K562 (cell line): ENCODE results near the gene TSHR. TPM values are rescaled to one million over a fixed set of nuclear protein-coding genes. Genes with fewer than 3 reads are reported as not detected.

Experiments
- ATAC-seq: fragments of 200-7000 bp; cut with Tn5 transposase; 3 replicates; pipeline ENCODE4 v1.9.1; 2020; ENCODE audit warnings: moderate library complexity
- BruUV-seq: library from RNA; stranded (reverse); fragments of 400-500 nt; replicated peaks from 2 replicates; lab custom pipeline; 2021; lab: Mats Ljungman, UMichigan
- CTCF ChIA-PET: fragments of 300-600 bp; formaldehyde crosslinking; extraction: SDS; loops from one replicate; lab custom pipeline; 2021; ENCODE audit warnings: low intra/inter-chr PET ratio; lab: Yijun Ruan, JAX
- POLR2A ChIA-PET: fragments of 300-600, 350-650 bp; sonication (Branson Sonifier 250); formaldehyde crosslinking; extraction: SDS; loops from one replicate; lab custom pipeline; 2021; ENCODE audit warnings: antibody characterized with exemption, inconsistent platforms; lab: Yijun Ruan, JAX
- DNase-seq, 4 experiments: peaks; one replicate each; pipeline versions ENCODE4 v3.0.0 to v3.0.0-alpha.2; 2011 to 2018; ENCODE audit warnings: low spot score in 3 of 4, mixed read lengths in 3 of 4; ENCODE audit errors: extremely low read depth in 1 of 4
- FAIRE-seq: peaks from 2 replicates; lab custom pipeline; 2011; peaks lifted over from hg19 to GRCh38; lab: Jason Lieb, UNC
- H2AFZ ChIP-seq: 2 replicates; pipeline ENCODE4 v1.6.0; 2011; ENCODE audit warnings: low read depth, low read length, control low read depth, inconsistent platforms
- H3K27ac ChIP-seq: fragments of 200-600 bp; 3 replicates; pipeline ENCODE4 v1.8.0; 2011; ENCODE audit warnings: low read depth, mild to moderate bottlenecking, control low read depth, inconsistent platforms, low read length, moderate library complexity, mixed read lengths; ENCODE audit errors: extremely low read depth
- H3K27me3 ChIP-seq, 2 experiments: fragments of 300-600 bp in 1 of 2; 2 replicates in 1 of 2; 3 replicates in 1 of 2; pipeline versions ENCODE4 v1.6.0 to v1.8.0; 2011; ENCODE audit warnings: inconsistent platforms in 2 of 2, low read length in 2 of 2, mild to moderate bottlenecking in 1 of 2, mixed read lengths in 1 of 2, moderate library complexity in 1 of 2; ENCODE audit not compliant: control insufficient read depth in 2 of 2, insufficient read depth in 2 of 2
- H3K36me3 ChIP-seq: fragments of 300-600 bp; 3 replicates; pipeline ENCODE4 v1.8.0; 2011; ENCODE audit warnings: mild to moderate bottlenecking, low read length, inconsistent platforms; ENCODE audit not compliant: control insufficient read depth, insufficient read depth
- H3K4me1 ChIP-seq, 2 experiments: fragments of 200-600 bp in 1 of 2; replicated peaks in 1 of 2; 2 replicates in 1 of 2; 3 replicates in 1 of 2; pipeline versions ENCODE4 v1.5.1 to v1.8.0; 2011; ENCODE audit warnings: inconsistent platforms in 2 of 2, low read length in 2 of 2, mild to moderate bottlenecking in 1 of 2, mixed read lengths in 1 of 2, moderate library complexity in 1 of 2; ENCODE audit not compliant: control insufficient read depth in 2 of 2, insufficient read depth in 2 of 2
- H3K4me2 ChIP-seq: 2 replicates; pipeline ENCODE4 v1.6.1; 2011; ENCODE audit warnings: low read length, control low read depth, inconsistent platforms, mixed read lengths; ENCODE audit not compliant: insufficient read depth
- H3K4me3 ChIP-seq: fragments of 200-600 bp; sonication (generic), shearing (Covaris generic); 2 replicates; pipeline ENCODE4 v1.5.1; 2016; ENCODE audit warnings: control low read depth, inconsistent platforms
- H3K79me2 ChIP-seq: fragments of 200-600 bp; 3 replicates; pipeline ENCODE4 v1.8.0; 2011; ENCODE audit warnings: low read length, inconsistent platforms; ENCODE audit not compliant: control insufficient read depth, insufficient read depth
- H3K9ac ChIP-seq, 2 experiments: 2 replicates each; pipeline versions ENCODE4 v1.6.0 to v1.6.1; 2011; ENCODE audit warnings: low read depth in 2 of 2, low read length in 2 of 2, control low read depth in 1 of 2, inconsistent platforms in 1 of 2, mild to moderate bottlenecking in 1 of 2, mixed read lengths in 1 of 2; ENCODE audit not compliant: insufficient read depth in 1 of 2
- H3K9me1 ChIP-seq: one replicate; pipeline ENCODE4 v1.6.0; 2011; ENCODE audit warnings: inconsistent platforms, mild to moderate bottlenecking, low read length, moderate library complexity; ENCODE audit not compliant: control insufficient read depth, insufficient read depth
- H3K9me3 ChIP-seq: replicated peaks from 2 replicates; pipeline ENCODE4 v1.5.1; 2011; ENCODE audit warnings: low read depth, low read length, inconsistent platforms; ENCODE audit not compliant: control insufficient read depth, insufficient read depth
- H4K20me1 ChIP-seq: replicated peaks from 2 replicates; pipeline ENCODE4 v1.6.1; 2011; ENCODE audit warnings: low read length, inconsistent platforms, mixed read lengths; ENCODE audit not compliant: control insufficient read depth, insufficient read depth
- ARID1B ChIP-seq: fragments of 450-650 bp; IDR thresholded peaks from 2 replicates; pipeline ENCODE4 v1.6.1; 2016; ENCODE audit warnings: antibody characterized with exemption, mild to moderate bottlenecking, inconsistent platforms
- ATF7 ChIP-seq: fragments of 450-650 bp; IDR thresholded peaks from 2 replicates; pipeline ENCODE4 v1.7.1; 2014; ENCODE audit warnings: mild to moderate bottlenecking, moderate library complexity
- CBFA2T3 ChIP-seq: fragments of 450-650 bp; IDR thresholded peaks from 2 replicates; pipeline ENCODE4 v1.6.1; 2017
- EP300 ChIP-seq: IDR thresholded peaks from 2 replicates; pipeline ENCODE4 v1.6.1; 2012; ENCODE audit warnings: low read length, improper control_type of control experiment
- SRF ChIP-seq, 2 experiments: fragments of 250-450, 450-650 bp in 1 of 2; sonication (Bioruptor Pico) in 1 of 2; sonication (generic) in 1 of 2; formaldehyde crosslinking; IDR thresholded peaks; 2 replicates each; pipeline versions ENCODE4 v1.5.0 to v1.5.1; 2020 to 2022; ENCODE audit warnings: mild to moderate bottlenecking in 1 of 2, missing genetic modification reagents in 1 of 2
- TAL1 ChIP-seq: fragments of 450-650 bp; IDR thresholded peaks from 2 replicates; pipeline ENCODE4 v1.6.1; 2016; ENCODE audit warnings: mild to moderate bottlenecking
- ZFX ChIP-seq: sonication (generic); formaldehyde crosslinking; IDR thresholded peaks from 2 replicates; pipeline ENCODE4 v1.8.0; 2022; ENCODE audit warnings: mild to moderate bottlenecking, missing genetic modification reagents, moderate library complexity
- ZNF444 ChIP-seq: fragments of 250-450 bp; sonication (Bioruptor Pico); IDR thresholded peaks from 2 replicates; pipeline ENCODE4 v1.4.0; 2020; ENCODE audit warnings: mild to moderate bottlenecking, moderate library complexity
- WGBS: fragments of 100-300 bp; shearing (Covaris generic); methylation state at CpG from one replicate; pipeline ENCODE4 v1.1.6; 2016; ENCODE audit warnings: low coverage, mixed read lengths; ENCODE audit not compliant: insufficient coverage; ENCODE audit errors: missing lambda C conversion rate; 5-methylcytosine and 5-hydroxymethylcytosine counted together
- in situ Hi-C: fragments of 300-500 bp; cut with MboI; formaldehyde crosslinking; loops from 4 replicates; pipeline ENCODE4 v1.15.0; 2018; ENCODE audit warnings: inconsistent platforms, mixed read lengths
- intact Hi-C: fragments of 100-400 bp; cut with micrococcal nuclease; formaldehyde crosslinking; loops from 2 replicates; pipeline ENCODE4 v1.14.2; 2022
- polyA plus RNA-seq, 8 experiments: library from polyadenylated mRNA; depleted of rRNA in 4 of 8; stranded (reverse) in 5 of 8; unstranded in 3 of 8; fragments of >200 nt; fragmentation: Nextera tagmentation in 2 of 8; fragmentation: Illumina TruSeq in 1 of 8; extraction: Ambion mirVana in 2 of 8; extraction: Trizol in 1 of 8; gene quantifications; 2 replicates each; pipeline versions ENCODE4 v1.2.1 to v1.2.3, GENCODE V29; 2011 to 2014; ENCODE audit warnings: inconsistent platforms in 1 of 8, missing spikeins in 1 of 8
- total RNA-seq, 7 experiments: library from RNA; depleted of rRNA in 6 of 7; stranded (reverse); fragments of >200 nt in 6 of 7; fragmentation: Illumina TruSeq in 2 of 7; extraction: Trizol in 2 of 7; gene quantifications; 2 replicates each; pipeline versions ENCODE4 v1.2.1 to v1.2.3, GENCODE V29; 2011 to 2021; ENCODE audit warnings: low replicate concordance in 1 of 7
- TF ChIP-seq, protein P1 (sequence below): sonication (generic); formaldehyde crosslinking; IDR thresholded peaks from 2 replicates; pipeline ENCODE4 v1.8.0; 2022; ENCODE audit warnings: missing genetic modification reagents, mild to moderate bottlenecking, moderate library complexity, borderline replicate concordance

The TSHR gene
- total and polyA plus RNA-seq, 9 of the 15 experiments (the other 6 are each of a cell fraction or from before 2014, with no cell fraction given), result 0.01 to 0.10 TPM; not detected in 7

DNA sequence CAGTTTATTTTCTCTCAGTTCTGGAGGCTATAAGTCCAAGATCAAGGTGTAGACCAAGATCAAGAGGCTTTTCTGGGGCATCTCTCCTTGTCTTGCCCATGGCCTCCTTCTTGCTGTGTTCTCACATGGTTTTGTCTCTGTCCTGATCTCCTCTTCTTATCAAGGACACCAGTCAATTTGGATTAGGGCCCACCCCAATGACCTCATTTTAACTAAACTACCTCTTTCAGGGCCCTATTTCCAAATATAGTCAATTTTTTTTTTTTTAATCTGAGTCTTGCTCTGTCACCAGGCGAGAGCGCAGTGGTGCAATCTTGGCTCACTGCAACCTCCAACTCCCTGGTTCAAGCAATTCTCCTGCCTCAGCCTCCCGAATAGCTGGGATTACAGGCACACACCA is 50.8 kb downstream of the TSHR start:
- 33% methylated on average over 3 of the region's 3 CpGs for WGBS
- peak; percentile 69 for ATAC-seq
- BruUV-seq, result no TSS peak
- no peaks in the 10 kb centered on the region for H3K27me3 ChIP-seq
- no peak for FAIRE-seq
- TF ChIP-seq ZNF444 (CRISPR knock-in tag), result no peak
- TF ChIP-seq SRF (CRISPR knock-in tag; IDR thresholded peaks at IDR 0.05), result peak in 1 of 2 experiments; percentile 81; a peak in 2 of 4 replicates
- 0 out of 2 replicates have a peak, but pooled peaks have one; percentile 31 for TF ChIP-seq EP300
- 0 out of 2 replicates have a peak, but pooled peaks have one; percentile 21 for TF ChIP-seq ZFX (CRISPR knock-in tag)
- TF ChIP-seq TAL1, result 0 out of 2 replicates have a peak, but pooled peaks have one; percentile 19
- TF ChIP-seq CBFA2T3, result 0 out of 2 replicates have a peak, but pooled peaks have one; percentile 20
- peak; percentile 38 for TF ChIP-seq ARID1B
- TF ChIP-seq, protein P1, sequence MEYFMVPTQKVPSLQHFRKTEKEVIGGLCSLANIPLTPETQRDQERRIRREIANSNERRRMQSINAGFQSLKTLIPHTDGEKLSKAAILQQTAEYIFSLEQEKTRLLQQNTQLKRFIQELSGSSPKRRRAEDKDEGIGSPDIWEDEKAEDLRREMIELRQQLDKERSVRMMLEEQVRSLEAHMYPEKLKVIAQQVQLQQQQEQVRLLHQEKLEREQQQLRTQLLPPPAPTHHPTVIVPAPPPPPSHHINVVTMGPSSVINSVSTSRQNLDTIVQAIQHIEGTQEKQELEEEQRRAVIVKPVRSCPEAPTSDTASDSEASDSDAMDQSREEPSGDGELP, result no peak
- TF ChIP-seq ATF7, result peak; percentile 28
- H3K27ac ChIP-seq, result peak overlapping the region; percentile 68; the same call in 2 of the 3 replicates
- no peaks in the 10 kb centered on the region for H3K36me3 ChIP-seq
- peaks cover 0 to 17% of the 10 kb centered on the region in 2 experiments; a peak in 2 of 5 replicates for H3K4me1 ChIP-seq
- peak in 2 of 4 experiments; percentile 8 to 41 for DNase-seq
- H2AFZ ChIP-seq, result 0 out of 2 replicates have a peak overlapping the region, but pooled peaks have one; percentile 50
- no peaks in the 10 kb centered on the region for H4K20me1 ChIP-seq
- H3K79me2 ChIP-seq, result no peaks in the 10 kb centered on the region
- POLR2A ChIA-PET, result no interaction called here
- CTCF ChIA-PET, result no interaction called here
- in situ Hi-C loops, result no loop called here
- intact Hi-C loops, result no loop called here
- H3K4me2 ChIP-seq, result peak overlapping the region; percentile 27; the same call in 1 of the 2 replicates
- H3K4me3 ChIP-seq, result no peak overlapping the region
- H3K9me1 ChIP-seq, result no peaks in the 10 kb centered on the region
- H3K9ac ChIP-seq, result 0 out of 4 replicates have a peak overlapping the region, but pooled peaks of 1 of the 2 experiments have one; percentile 2
- H3K9me3 ChIP-seq, result no peaks in the 10 kb centered on the region
